Chondrocyte (in vitro differentiated cells): ENCODE results near the gene GM2A. TPM values are rescaled to one million over a fixed set of nuclear protein-coding genes. Genes with fewer than 3 reads are reported as not detected.

Experiments used
- DNase-seq: peaks from one replicate; pipeline ENCODE4 v3.0.0; 2021; ENCODE audit warnings: mixed read lengths, low spot score
- H3K27ac Mint-ChIP-seq: one replicate; pipeline ENCODE4 v1.8.0; 2021; ENCODE audit warnings: mild to moderate bottlenecking, moderate library complexity, mixed read lengths; ENCODE audit not compliant: unreplicated experiment
- H3K27me3 Mint-ChIP-seq: 2 replicates; pipeline ENCODE4 v1.8.0; 2021; ENCODE audit warnings: low read depth, mixed read lengths
- H3K36me3 Mint-ChIP-seq: 2 replicates; pipeline ENCODE4 v1.8.0; 2021; ENCODE audit warnings: low read depth, mixed read lengths
- H3K4me1 Mint-ChIP-seq: 2 replicates; pipeline ENCODE4 v1.8.0; 2021; ENCODE audit warnings: low read depth, mild to moderate bottlenecking, mixed read lengths
- H3K4me3 Mint-ChIP-seq: one replicate; pipeline ENCODE4 v1.8.0; 2021; ENCODE audit warnings: mild to moderate bottlenecking, moderate library complexity, mixed read lengths; ENCODE audit not compliant: unreplicated experiment
- H3K9me3 Mint-ChIP-seq: 2 replicates; pipeline ENCODE4 v1.8.0; 2021; ENCODE audit warnings: low read depth, mixed read lengths
- total RNA-seq: library from RNA; stranded (reverse); gene quantifications from 3 replicates; pipeline ENCODE4 v1.2.1, GENCODE V29; 2021
- TF ChIP-seq, protein P1 (sequence below): fragments of 200-600 bp; sonication (generic); IDR thresholded peaks from 2 replicates; pipeline ENCODE4 v1.5.0; 2021; ENCODE audit warnings: antibody characterized with exemption, mild to moderate bottlenecking, moderate library complexity

GM2A gene
- total RNA-seq, 1 donor from 2014 or later: 21.7 TPM

DNA sequence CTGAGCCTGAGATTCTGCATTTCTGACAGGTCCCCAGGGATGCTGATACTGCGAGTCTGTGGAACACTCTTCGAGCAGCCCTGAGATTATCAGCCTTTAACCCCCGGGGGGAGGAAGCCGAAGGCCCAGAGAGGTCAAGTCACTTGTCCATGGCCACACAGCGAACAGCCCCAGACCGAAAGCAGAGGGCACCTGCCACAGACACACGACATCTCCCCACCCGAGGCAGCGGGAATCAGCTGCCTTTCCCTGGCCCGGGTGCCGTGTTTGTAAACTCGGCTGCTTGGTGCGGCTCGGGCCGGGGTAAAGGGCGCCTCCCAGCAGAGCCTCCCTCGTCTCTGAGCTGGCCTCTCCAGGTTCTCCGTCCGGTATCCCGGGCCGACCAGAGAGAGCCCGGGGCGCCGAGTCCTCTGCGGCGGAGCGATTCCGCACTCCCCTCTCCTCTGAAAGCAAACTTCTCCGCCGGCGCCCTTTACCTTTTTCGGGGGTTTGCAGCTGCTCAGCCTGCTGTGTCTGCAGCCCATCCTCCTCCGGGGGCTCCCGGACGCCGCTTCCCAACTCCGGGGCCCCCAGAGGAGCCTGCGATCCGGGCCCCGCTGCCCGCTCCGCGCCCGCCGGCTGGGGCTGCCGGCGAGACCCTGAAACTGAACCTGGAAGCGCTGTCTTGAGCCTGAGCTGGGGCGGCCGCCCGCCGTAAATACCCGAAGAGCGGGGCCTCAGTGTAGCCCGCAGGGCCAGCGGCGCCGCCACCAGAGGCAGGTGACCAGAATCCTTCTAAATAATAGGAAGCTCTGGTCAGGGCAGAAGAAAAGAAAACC, 29.3 kb upstream of the GM2A start, which contains the start of gene CCDC69:
TSS of gene CCDC69 (minus strand) at position 646 of the 818 bp plus-strand sequence. CDS start at position 524, 122 bp downstream.
- peaks cover 5% of the 10 kb centered on the region for H3K4me1 Mint-ChIP-seq
- TF ChIP-seq, protein P1, sequence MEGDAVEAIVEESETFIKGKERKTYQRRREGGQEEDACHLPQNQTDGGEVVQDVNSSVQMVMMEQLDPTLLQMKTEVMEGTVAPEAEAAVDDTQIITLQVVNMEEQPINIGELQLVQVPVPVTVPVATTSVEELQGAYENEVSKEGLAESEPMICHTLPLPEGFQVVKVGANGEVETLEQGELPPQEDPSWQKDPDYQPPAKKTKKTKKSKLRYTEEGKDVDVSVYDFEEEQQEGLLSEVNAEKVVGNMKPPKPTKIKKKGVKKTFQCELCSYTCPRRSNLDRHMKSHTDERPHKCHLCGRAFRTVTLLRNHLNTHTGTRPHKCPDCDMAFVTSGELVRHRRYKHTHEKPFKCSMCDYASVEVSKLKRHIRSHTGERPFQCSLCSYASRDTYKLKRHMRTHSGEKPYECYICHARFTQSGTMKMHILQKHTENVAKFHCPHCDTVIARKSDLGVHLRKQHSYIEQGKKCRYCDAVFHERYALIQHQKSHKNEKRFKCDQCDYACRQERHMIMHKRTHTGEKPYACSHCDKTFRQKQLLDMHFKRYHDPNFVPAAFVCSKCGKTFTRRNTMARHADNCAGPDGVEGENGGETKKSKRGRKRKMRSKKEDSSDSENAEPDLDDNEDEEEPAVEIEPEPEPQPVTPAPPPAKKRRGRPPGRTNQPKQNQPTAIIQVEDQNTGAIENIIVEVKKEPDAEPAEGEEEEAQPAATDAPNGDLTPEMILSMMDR: peak; percentile 45
- H3K4me3 Mint-ChIP-seq: peak within 1 kb of the TSS; percentile 77
- no peaks in the 10 kb centered on the region for H3K27me3 Mint-ChIP-seq
- no peaks in the 10 kb centered on the region for H3K9me3 Mint-ChIP-seq
- H3K27ac Mint-ChIP-seq: no peak within 1 kb of the TSS
- DNase-seq: no peak
- no peaks in the 10 kb centered on the region for H3K36me3 Mint-ChIP-seq

DNA sequence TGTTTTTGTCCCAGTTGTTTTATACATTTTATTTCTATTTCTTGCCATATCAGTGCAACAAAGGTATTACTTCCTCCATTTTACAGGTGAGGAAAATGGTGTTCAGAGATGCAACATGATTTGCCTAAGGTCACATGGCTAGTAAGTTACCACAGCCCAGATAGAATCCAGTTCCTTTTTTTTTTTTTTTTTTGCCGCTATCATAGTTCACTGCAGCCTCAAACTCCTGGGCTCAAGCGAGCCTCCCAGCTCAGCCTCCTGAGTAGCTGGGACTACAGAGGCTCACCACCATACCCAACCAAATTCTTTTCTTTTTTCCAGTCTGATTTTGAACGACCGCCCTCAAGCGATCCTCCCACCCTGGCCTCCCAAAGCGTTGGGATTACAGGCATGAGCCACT, 28.6 kb upstream of the GM2A start:
- Mint-ChIP-seq H3K9me3 (no peaks in the 10 kb centered on the region), H3K4me1 (peaks cover 5% of the 10 kb centered on the region)
- TF ChIP-seq, protein P1: no peak

DNA sequence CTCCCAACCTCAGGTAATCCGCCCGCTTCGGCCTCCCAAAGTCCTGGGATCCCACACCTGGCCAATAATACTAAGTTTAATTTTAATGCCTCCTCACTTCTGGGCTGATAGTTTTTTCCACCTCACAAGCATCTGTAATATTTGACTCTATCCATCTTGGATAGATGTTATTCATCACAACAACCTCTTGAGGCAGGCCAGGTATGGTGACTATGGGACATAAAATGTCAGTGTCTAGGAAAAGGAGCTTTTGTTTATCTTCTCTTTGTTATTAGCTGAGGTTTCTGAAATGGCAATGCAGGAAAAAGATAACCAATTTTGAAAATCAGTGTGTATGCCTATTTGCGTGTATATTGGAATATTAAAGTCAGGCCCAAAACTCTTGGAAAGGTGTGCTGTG, 27.9 kb upstream of the GM2A start:
- H3K27me3 Mint-ChIP-seq: peaks cover 7% of the 10 kb centered on the region
- no peak overlapping the region for H3K27ac Mint-ChIP-seq
- DNase-seq: no peak
- H3K36me3 Mint-ChIP-seq: no peaks in the 10 kb centered on the region
- H3K4me3 Mint-ChIP-seq: no peak overlapping the region
- H3K9me3 Mint-ChIP-seq: no peaks in the 10 kb centered on the region
- peaks cover 5% of the 10 kb centered on the region for H3K4me1 Mint-ChIP-seq
- TF ChIP-seq, protein P1: no peak

More for the DNA sequence above, 28.6 kb upstream of the GM2A start:
- no peak overlapping the region for H3K4me3 Mint-ChIP-seq
- no peak for DNase-seq
- H3K27me3 Mint-ChIP-seq: peaks cover 4% of the 10 kb centered on the region
- H3K36me3 Mint-ChIP-seq: no peaks in the 10 kb centered on the region
- H3K27ac Mint-ChIP-seq: no peak overlapping the region

DNA sequence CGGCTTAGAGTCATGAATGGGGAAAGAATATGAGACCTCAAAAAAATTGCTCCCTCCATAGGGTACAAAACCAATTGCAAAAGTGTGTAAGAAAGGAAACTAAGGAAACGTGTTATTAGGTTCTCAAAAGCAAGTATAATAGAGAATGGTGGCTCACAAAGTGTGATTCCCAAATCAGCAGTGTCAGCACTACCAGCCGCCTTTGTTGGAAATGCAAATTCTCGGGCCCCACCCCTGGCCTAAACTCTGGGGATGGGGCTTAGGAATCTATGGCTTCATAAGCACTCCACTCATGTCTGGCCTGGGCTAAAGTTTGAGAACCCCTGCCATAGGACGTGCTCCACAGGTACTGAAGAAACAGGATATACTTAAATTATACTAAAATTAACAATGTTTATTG, 27.5 kb upstream of the GM2A start:
- TF ChIP-seq, protein P1: no peak
- H3K4me3 Mint-ChIP-seq: no peak overlapping the region
- peaks cover 11% of the 10 kb centered on the region for H3K27me3 Mint-ChIP-seq
- no peaks in the 10 kb centered on the region for H3K36me3 Mint-ChIP-seq
- H3K9me3 Mint-ChIP-seq: no peaks in the 10 kb centered on the region
- no peak for DNase-seq
- H3K27ac Mint-ChIP-seq: no peak overlapping the region
- peaks cover 5% of the 10 kb centered on the region for H3K4me1 Mint-ChIP-seq

DNA sequence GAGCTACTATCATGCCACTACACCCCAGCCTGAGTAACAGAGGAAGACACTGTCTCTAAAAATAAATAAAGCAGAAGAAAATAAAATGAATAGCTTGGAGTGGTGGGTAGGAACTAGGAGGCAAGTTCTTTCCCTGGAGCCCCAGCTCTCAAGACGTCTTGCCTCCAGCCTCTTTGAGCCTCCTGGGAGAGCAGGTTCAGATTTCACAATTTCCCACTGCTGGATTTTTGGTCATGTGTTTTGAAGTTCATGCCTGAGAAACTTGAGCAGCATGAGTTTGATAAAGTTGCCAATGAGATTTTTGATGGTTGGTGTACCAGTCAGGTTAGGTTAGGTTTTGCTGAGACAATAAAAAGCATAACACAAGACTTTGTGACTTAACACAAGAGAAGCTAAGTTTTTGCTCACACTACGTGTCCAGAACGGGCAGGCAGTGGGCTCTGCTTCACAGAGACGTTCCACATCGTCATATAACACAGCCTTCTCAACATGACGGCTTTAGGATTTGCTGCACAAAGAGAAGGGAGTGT, 25.0 kb upstream of the GM2A start:
- Mint-ChIP-seq H3K27ac (no peak overlapping the region), H3K9me3 (no peaks in the 10 kb centered on the region), H3K4me1 (peaks cover 5% of the 10 kb centered on the region), H3K4me3 (no peak overlapping the region), H3K27me3 (peaks cover 16% of the 10 kb centered on the region), H3K36me3 (no peaks in the 10 kb centered on the region)
- DNase-seq: no peak
- TF ChIP-seq, protein P1: no peak
